ENCODE data around the gene ZNF750. TPM values are rescaled to one million over a fixed set of nuclear protein-coding genes. Genes with fewer than 3 reads are reported as not detected.
A peak's percentile ranks its signal among the peaks of the same experiment; 100 is the strongest.

Gene ZNF750
- total RNA-seq, 2 experiments from 2014 or later, result not detected

DNA sequence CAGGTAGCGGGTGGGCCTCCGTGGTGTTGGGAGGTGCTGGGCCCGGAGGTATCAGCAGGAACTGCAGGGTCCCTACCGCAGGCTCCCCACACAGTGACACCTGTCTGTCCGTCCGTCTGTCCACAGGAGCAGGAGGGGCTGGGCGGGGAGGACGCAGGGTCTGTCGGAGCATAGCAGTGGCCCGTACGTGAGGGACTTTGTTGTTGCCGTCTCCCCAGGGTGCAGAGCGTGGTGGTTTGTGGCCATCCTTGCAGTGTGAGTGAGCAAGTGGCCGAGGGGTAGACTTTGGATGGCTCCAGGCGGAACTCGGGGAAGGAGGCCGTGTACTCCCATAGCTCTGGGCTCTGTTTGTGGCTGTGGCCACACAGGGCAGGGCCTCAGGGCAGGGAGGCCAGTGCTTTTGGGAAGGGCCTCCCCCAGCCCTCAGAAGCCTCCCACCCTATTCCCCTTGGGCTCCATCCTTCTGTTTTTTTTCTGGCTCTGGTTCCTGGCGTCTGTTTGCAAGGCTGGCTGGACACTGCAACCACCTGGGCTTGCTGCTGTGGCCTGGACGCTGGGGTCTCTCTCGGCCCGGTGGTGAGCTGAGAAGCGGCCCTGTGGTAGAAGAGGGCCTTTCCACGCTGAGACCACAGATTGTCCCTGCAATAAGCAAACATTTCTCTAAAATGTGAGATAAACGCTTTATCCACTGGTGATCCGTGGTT lies 41.0 kb upstream of the ZNF750 start:
- no peaks in the 10 kb centered on the region for H3K27me3 ChIP-seq (ENCODE audit: control insufficient read depth in 1 of 2, insufficient read depth in 2 of 2, low read length in 2 of 2)
- Mint-ChIP-seq H3K4me3 (no peak overlapping the region), H3K27ac (peak overlapping the region; percentile 99), H3K9me3 (no peaks in the 10 kb centered on the region), H3K36me3 (ENCODE audit: low read depth) (peaks cover 21% of the 10 kb centered on the region), H3K27me3 (no peaks in the 10 kb centered on the region), H3K4me1 (ENCODE audit: low read depth) (peaks cover 66% of the 10 kb centered on the region)
- H3K9me3 ChIP-seq (ENCODE audit: control insufficient read depth in 1 of 2, insufficient read depth in 1 of 2, low read length in 2 of 2), result no peaks in the 10 kb centered on the region
- H3K4me3 ChIP-seq (ENCODE audit: low read length), result no peak overlapping the region
- ChIA-PET POLR2A (interaction anchor here (1.2 to 2.9 kb wide), 3 partner anchors 16 to 28 kb away, joined by 4 to 7 read pairs (median 4); no protein-coding TSS in a partner anchor), CTCF (no interaction called here)
- H3K36me3 ChIP-seq (ENCODE audit: insufficient read depth, low read length), result peaks cover under 1% of the 10 kb centered on the region
- TF ChIP-seq, protein P1, sequence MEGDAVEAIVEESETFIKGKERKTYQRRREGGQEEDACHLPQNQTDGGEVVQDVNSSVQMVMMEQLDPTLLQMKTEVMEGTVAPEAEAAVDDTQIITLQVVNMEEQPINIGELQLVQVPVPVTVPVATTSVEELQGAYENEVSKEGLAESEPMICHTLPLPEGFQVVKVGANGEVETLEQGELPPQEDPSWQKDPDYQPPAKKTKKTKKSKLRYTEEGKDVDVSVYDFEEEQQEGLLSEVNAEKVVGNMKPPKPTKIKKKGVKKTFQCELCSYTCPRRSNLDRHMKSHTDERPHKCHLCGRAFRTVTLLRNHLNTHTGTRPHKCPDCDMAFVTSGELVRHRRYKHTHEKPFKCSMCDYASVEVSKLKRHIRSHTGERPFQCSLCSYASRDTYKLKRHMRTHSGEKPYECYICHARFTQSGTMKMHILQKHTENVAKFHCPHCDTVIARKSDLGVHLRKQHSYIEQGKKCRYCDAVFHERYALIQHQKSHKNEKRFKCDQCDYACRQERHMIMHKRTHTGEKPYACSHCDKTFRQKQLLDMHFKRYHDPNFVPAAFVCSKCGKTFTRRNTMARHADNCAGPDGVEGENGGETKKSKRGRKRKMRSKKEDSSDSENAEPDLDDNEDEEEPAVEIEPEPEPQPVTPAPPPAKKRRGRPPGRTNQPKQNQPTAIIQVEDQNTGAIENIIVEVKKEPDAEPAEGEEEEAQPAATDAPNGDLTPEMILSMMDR (IDR thresholded peaks at IDR 0.05), result no peak
- no peak for ATAC-seq (ENCODE audit: poor library complexity)
- intact Hi-C loops (cut with DNase I, micrococcal nuclease), result loop anchor here in 1 of 2 experiments (2.0 kb wide), 1 partner anchor 14 kb away; no protein-coding TSS in a partner anchor
- no peak overlapping the region for H3K27ac ChIP-seq (ENCODE audit: low read depth in 1 of 2, low read length in 2 of 2)
- no peak for DNase-seq
- H3K4me1 ChIP-seq (ENCODE audit: insufficient read depth, low read length), result peaks cover 67% of the 10 kb centered on the region

DNA sequence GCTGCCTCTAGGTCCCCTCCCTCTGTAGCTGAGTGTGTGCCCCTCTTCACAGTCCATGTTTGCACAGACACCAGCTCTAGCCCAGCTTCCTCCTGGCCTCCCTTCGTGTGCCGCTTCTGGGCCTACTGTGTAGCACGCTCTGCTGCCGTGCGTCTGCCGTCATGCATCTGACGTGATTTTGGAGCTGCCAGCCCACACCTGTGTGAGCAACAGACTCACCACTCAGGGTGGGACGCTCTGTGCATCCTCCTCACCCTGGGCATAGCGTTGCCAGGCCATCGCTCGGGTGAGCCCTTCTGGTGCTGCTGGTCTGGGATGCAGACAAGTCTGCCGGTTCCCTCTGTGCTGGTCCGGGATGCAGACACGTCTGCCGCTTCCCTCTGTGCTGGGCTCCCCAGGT lies 39.4 kb upstream of the ZNF750 start:
- Histone ChIP-seq H3K27ac (ENCODE audit: low read depth in 1 of 2, low read length in 2 of 2) (no peak overlapping the region), H3K9me3 (ENCODE audit: control insufficient read depth in 1 of 2, insufficient read depth in 1 of 2, low read length in 2 of 2) (no peaks in the 10 kb centered on the region), H3K4me3 (ENCODE audit: low read length) (no peak overlapping the region), H3K4me1 (ENCODE audit: insufficient read depth, low read length) (peaks cover 58% of the 10 kb centered on the region), H3K36me3 (ENCODE audit: insufficient read depth, low read length) (peaks cover 8% of the 10 kb centered on the region), H3K27me3 (ENCODE audit: control insufficient read depth in 1 of 2, insufficient read depth in 2 of 2, low read length in 2 of 2) (no peaks in the 10 kb centered on the region)
- ChIA-PET CTCF (no interaction called here), POLR2A (interaction anchor here (1.6 kb wide), 1 partner anchor 15 kb away, joined by 7 read pairs; no protein-coding TSS in a partner anchor)
- DNase-seq, result no peak
- ATAC-seq (ENCODE audit: poor library complexity), result no peak
- Mint-ChIP-seq H3K4me1 (ENCODE audit: low read depth) (peaks cover 51% of the 10 kb centered on the region), H3K9me3 (no peaks in the 10 kb centered on the region), H3K36me3 (ENCODE audit: low read depth) (peaks cover 21% of the 10 kb centered on the region), H3K27me3 (no peaks in the 10 kb centered on the region), H3K27ac (peak overlapping the region; percentile 66), H3K4me3 (no peak overlapping the region)
- intact Hi-C loops (cut with DNase I, micrococcal nuclease), result no loop called here
- TF ChIP-seq, protein P1 (IDR thresholded peaks at IDR 0.05), result no peak

DNA sequence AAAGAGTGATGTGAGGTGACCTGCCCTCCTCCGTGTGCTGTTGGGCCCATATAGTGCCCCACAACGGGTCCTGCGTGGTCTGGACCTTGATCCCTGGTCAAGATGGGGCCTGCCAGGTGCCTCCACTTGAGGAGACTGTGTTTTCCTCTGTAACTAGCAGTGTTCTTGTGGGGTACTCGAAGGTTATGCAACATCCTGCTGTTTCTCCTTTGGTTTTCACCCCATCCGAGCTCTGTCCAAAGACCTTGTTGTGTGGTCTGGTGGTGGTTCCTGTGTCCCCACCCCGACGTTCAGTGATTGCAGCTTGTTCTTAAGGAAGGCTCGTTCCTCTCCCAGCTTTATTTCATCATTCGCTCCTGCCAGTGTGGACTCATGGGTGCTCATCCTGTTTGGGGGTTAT lies 38.7 kb upstream of the ZNF750 start:
- H3K4me3 Mint-ChIP-seq, result no peak overlapping the region
- intact Hi-C loops (cut with DNase I, micrococcal nuclease), result no loop called here
- DNase-seq (no peak), ATAC-seq (ENCODE audit: poor library complexity) (no peak)
- H3K9me3 Mint-ChIP-seq, result no peaks in the 10 kb centered on the region
- Histone ChIP-seq H3K36me3 (ENCODE audit: insufficient read depth, low read length) (peaks cover 10% of the 10 kb centered on the region), H3K4me3 (ENCODE audit: low read length) (no peak overlapping the region), H3K9me3 (ENCODE audit: control insufficient read depth in 1 of 2, insufficient read depth in 1 of 2, low read length in 2 of 2) (no peaks in the 10 kb centered on the region), H3K27me3 (ENCODE audit: control insufficient read depth in 1 of 2, insufficient read depth in 2 of 2, low read length in 2 of 2) (no peaks in the 10 kb centered on the region), H3K4me1 (ENCODE audit: insufficient read depth, low read length) (peaks cover 54% of the 10 kb centered on the region), H3K27ac (ENCODE audit: low read depth in 1 of 2, low read length in 2 of 2) (no peak overlapping the region)
- peaks cover 44% of the 10 kb centered on the region for H3K4me1 Mint-ChIP-seq (ENCODE audit: low read depth)
- peaks cover 26% of the 10 kb centered on the region for H3K36me3 Mint-ChIP-seq (ENCODE audit: low read depth)
- H3K27me3 Mint-ChIP-seq, result no peaks in the 10 kb centered on the region
- H3K27ac Mint-ChIP-seq, result peak overlapping the region; percentile 66
- TF ChIP-seq, protein P1 (IDR thresholded peaks at IDR 0.05), result no peak
- ChIA-PET POLR2A (interaction anchor here (1.6 kb wide), 1 partner anchor 15 kb away, joined by 7 read pairs; no protein-coding TSS in a partner anchor), CTCF (no interaction called here)

Data from CD4-positive, alpha-beta T cell (primary cell).